ENCODE measurements around the gene PRKAB1. TPM values are rescaled to one million over a fixed set of nuclear protein-coding genes. Genes with fewer than 3 reads are reported as not detected.

Gene PRKAB1
- total RNA-seq, 1 donor from 2014 or later, result 34.4 TPM

GRCh38 chr12:119681728-119682638 is 14.1 kb downstream of the PRKAB1 start:
- no peak for DNase-seq (ENCODE audit: low read depth, low spot score)
- Mint-ChIP-seq H3K27ac (ENCODE audit: unreplicated experiment) (no peak overlapping the region), H3K9me3 (no peaks in the 10 kb centered on the region), H3K36me3 (ENCODE audit: low read depth) (peaks cover 33% of the 10 kb centered on the region), H3K4me1 (no peaks in the 10 kb centered on the region), H3K27me3 (ENCODE audit: low read depth) (no peaks in the 10 kb centered on the region), H3K4me3 (no peak overlapping the region)
- no peak for TF ChIP-seq CTCF (conservative IDR thresholded peaks at IDR 0.05)

- Mint-ChIP-seq H3K27ac (ENCODE audit: unreplicated experiment) (no peak overlapping the region), H3K4me3 (no peak overlapping the region), H3K4me1 (no peaks in the 10 kb centered on the region), H3K9me3 (no peaks in the 10 kb centered on the region), H3K36me3 (ENCODE audit: low read depth) (peaks cover 33% of the 10 kb centered on the region), H3K27me3 (ENCODE audit: low read depth) (no peaks in the 10 kb centered on the region)
- DNase-seq (ENCODE audit: low read depth, low spot score), result no peak
- TF ChIP-seq CTCF (conservative IDR thresholded peaks at IDR 0.05), result no peak
Measured at GRCh38 chr12:119682639-119683252, 14.8 kb downstream of the PRKAB1 start.

- peaks cover 28% of the 10 kb centered on the region for H3K36me3 Mint-ChIP-seq (ENCODE audit: low read depth)
- TF ChIP-seq CTCF (conservative IDR thresholded peaks at IDR 0.05), result no peak
Measured at GRCh38 chr12:119683413-119683812, 15.5 kb downstream of the PRKAB1 start.

GRCh38 chr12:119683816-119684215 is 15.9 kb downstream of the PRKAB1 start:
- Mint-ChIP-seq H3K9me3 (no peaks in the 10 kb centered on the region), H3K4me1 (no peaks in the 10 kb centered on the region), H3K27ac (ENCODE audit: unreplicated experiment) (no peak overlapping the region), H3K4me3 (no peak overlapping the region), H3K27me3 (ENCODE audit: low read depth) (no peaks in the 10 kb centered on the region), H3K36me3 (ENCODE audit: low read depth) (peaks cover 26% of the 10 kb centered on the region)
- TF ChIP-seq CTCF (conservative IDR thresholded peaks at IDR 0.05), result no peak
- DNase-seq (ENCODE audit: low read depth, low spot score), result no peak

More at GRCh38 chr12:119683413-119683812, 15.5 kb downstream of the PRKAB1 start:
- H3K27me3 Mint-ChIP-seq (ENCODE audit: low read depth), result no peaks in the 10 kb centered on the region
- H3K4me3 Mint-ChIP-seq, result no peak overlapping the region
- no peaks in the 10 kb centered on the region for H3K4me1 Mint-ChIP-seq
- DNase-seq (ENCODE audit: low read depth, low spot score), result no peak
- H3K9me3 Mint-ChIP-seq, result no peaks in the 10 kb centered on the region
- H3K27ac Mint-ChIP-seq (ENCODE audit: unreplicated experiment), result no peak overlapping the region

- Mint-ChIP-seq H3K36me3 (ENCODE audit: low read depth) (peaks cover 20% of the 10 kb centered on the region), H3K27ac (ENCODE audit: unreplicated experiment) (peak overlapping the region; percentile 35), H3K27me3 (ENCODE audit: low read depth) (no peaks in the 10 kb centered on the region)
Measured at GRCh38 chr12:119684711-119685369, 16.9 kb downstream of the PRKAB1 start.

More at GRCh38 chr12:119684711-119685369, 16.9 kb downstream of the PRKAB1 start:
- Mint-ChIP-seq H3K9me3 (no peaks in the 10 kb centered on the region), H3K4me1 (no peaks in the 10 kb centered on the region), H3K4me3 (no peak overlapping the region)
- DNase-seq (ENCODE audit: low read depth, low spot score), result no peak
- no peak for TF ChIP-seq CTCF (conservative IDR thresholded peaks at IDR 0.05)
